GM19035 (cell line): ENCODE data around the gene SOX8.
"Not testable (repeated sequence)": the region's sequence is repeated elsewhere in the genome, so short reads cannot be mapped to it uniquely, and the experiment has no call there.

Experiments used
- ATAC-seq: cut with Tn5 transposase; IDR thresholded peaks from one replicate; pipeline ENCODE4 v1.9.1; 2021; ENCODE audit not compliant: unreplicated experiment

The SOX8 gene

GRCh38 chr16:981695-982144 lies at the start of gene SOX8:
Gene SOX8 (plus strand): TSS chr16:981770. CDS start chr16:981923, 153 bp downstream.
- no peak for ATAC-seq

- ATAC-seq, result no peak
Measured at GRCh38 chr16:932831-933330, 48.7 kb upstream of the SOX8 start.

GRCh38 chr16:933581-933980 lies 48.0 kb upstream of the SOX8 start:
- no peak for ATAC-seq

- no peak for ATAC-seq
Measured at GRCh38 chr16:934178-934577, 47.4 kb upstream of the SOX8 start.

- ATAC-seq, result no peak
Measured at GRCh38 chr16:935684-936083, 45.9 kb upstream of the SOX8 start.

GRCh38 chr16:937311-937710 lies 44.3 kb upstream of the SOX8 start:
- ATAC-seq, result no peak

- no peak for ATAC-seq
Measured at GRCh38 chr16:937723-938122, 43.8 kb upstream of the SOX8 start.

- ATAC-seq, result no peak
Measured at GRCh38 chr16:938136-938535, 43.4 kb upstream of the SOX8 start.

- ATAC-seq, result no peak
Measured at GRCh38 chr16:938752-939151, 42.8 kb upstream of the SOX8 start.

GRCh38 chr16:939311-939710 lies 42.3 kb upstream of the SOX8 start:
- ATAC-seq, result no peak

- ATAC-seq, result no peak
Measured at GRCh38 chr16:939941-940340, 41.6 kb upstream of the SOX8 start.

GRCh38 chr16:942436-943060 lies 39.0 kb upstream of the SOX8 start:
- no peak for ATAC-seq

- ATAC-seq, result no peak
Measured at GRCh38 chr16:943971-944370, 37.6 kb upstream of the SOX8 start.

GRCh38 chr16:945271-946047 lies 36.1 kb upstream of the SOX8 start:
- no peak for ATAC-seq

GRCh38 chr16:946048-946395 lies 35.5 kb upstream of the SOX8 start:
- no peak for ATAC-seq

- ATAC-seq, result no peak
Measured at GRCh38 chr16:947255-947921, 34.2 kb upstream of the SOX8 start.

- not testable (repeated sequence) for ATAC-seq
Measured at GRCh38 chr16:947922-948303, 33.7 kb upstream of the SOX8 start.

- not testable (repeated sequence) for ATAC-seq
Measured at GRCh38 chr16:948767-949166, 32.8 kb upstream of the SOX8 start.

- not testable (repeated sequence) for ATAC-seq
Measured at GRCh38 chr16:950733-951573, 30.6 kb upstream of the SOX8 start.

GRCh38 chr16:951660-952301 lies 29.8 kb upstream of the SOX8 start:
- ATAC-seq, result no peak

- ATAC-seq, result no peak
Measured at GRCh38 chr16:952321-952720, 29.2 kb upstream of the SOX8 start.
